Natural killer cell (primary cell): Measurements from ENCODE around the gene SAMD11. TPM values are rescaled to one million over a fixed set of nuclear protein-coding genes. Genes with fewer than 3 reads are reported as not detected.

ENCODE experiments used
- ATAC-seq, 3 donors: fragments of 150-1000 bp in 2 of 3; fragments of 200-7000 bp in 1 of 3; cut with Tn5 transposase; 1 replicate in 1 of 3; 2 replicates in 2 of 3; pipeline ENCODE4 v1.10.0; 2021; ENCODE audit warnings: mild to moderate bottlenecking in 2 of 3, moderate library complexity in 2 of 3
- DNase-seq, 2 donors: peaks; one replicate each; pipeline versions ENCODE4 v3.0.0 to v3.0.0-alpha.2; 2013 to 2021; ENCODE audit warnings: mixed read lengths in 1 of 2
- H3K27ac ChIP-seq: one replicate; pipeline ENCODE4 v1.5.1; 2013; ENCODE audit warnings: mild to moderate bottlenecking, low read length
- H3K27me3 ChIP-seq: one replicate; pipeline ENCODE4 v1.6.1; 2013; ENCODE audit warnings: low read length; ENCODE audit not compliant: control insufficient read depth, insufficient read depth
- H3K36me3 ChIP-seq: one replicate; pipeline ENCODE4 v1.6.1; 2013; ENCODE audit warnings: low read length; ENCODE audit not compliant: control insufficient read depth, insufficient read depth
- H3K4me1 ChIP-seq: one replicate; pipeline ENCODE4 v1.6.1; 2013; ENCODE audit warnings: low read length; ENCODE audit not compliant: control insufficient read depth, insufficient read depth
- H3K4me3 ChIP-seq: one replicate; pipeline ENCODE4 v1.5.1; 2013; ENCODE audit warnings: low read length
- H3K9me3 ChIP-seq: one replicate; pipeline ENCODE4 v1.6.1; 2013; ENCODE audit warnings: low read length; ENCODE audit not compliant: control insufficient read depth, insufficient read depth
- H3K27ac Mint-ChIP-seq, 2 donors: one replicate each; pipeline ENCODE4 v1.8.0; 2022; ENCODE audit warnings: mild to moderate bottlenecking in 2 of 2, mixed read lengths in 2 of 2, moderate library complexity in 1 of 2
- H3K27me3 Mint-ChIP-seq, 2 donors: one replicate each; pipeline ENCODE4 v1.8.0; 2022; ENCODE audit warnings: low read depth in 2 of 2, mixed read lengths in 2 of 2
- H3K36me3 Mint-ChIP-seq: one replicate; pipeline ENCODE4 v1.8.0; 2022; ENCODE audit warnings: mixed read lengths
- H3K4me1 Mint-ChIP-seq, 2 donors: one replicate each; pipeline ENCODE4 v1.8.0; 2022; ENCODE audit warnings: mixed read lengths in 2 of 2
- H3K4me3 Mint-ChIP-seq: one replicate; pipeline ENCODE4 v1.8.0; 2022; ENCODE audit warnings: mild to moderate bottlenecking, moderate library complexity, mixed read lengths
- H3K9me3 Mint-ChIP-seq, 2 donors: one replicate each; pipeline ENCODE4 v1.8.0; 2022; ENCODE audit warnings: mixed read lengths in 2 of 2
- CTCF ChIP-seq: fragments of 200-600 bp; IDR thresholded peaks from one replicate; pipeline ENCODE4 v1.8.0; 2022; ENCODE audit warnings: antibody characterized with exemption
- WGBS: methylation state at CpG from one replicate; pipeline ENCODE4 v1.1.7; 2013; ENCODE audit warnings: missing lambda C conversion rate; ENCODE audit not compliant: insufficient coverage; 5-methylcytosine and 5-hydroxymethylcytosine counted together
- intact Hi-C: fragments of 100-400 bp; cut with micrococcal nuclease; formaldehyde crosslinking; loops from one replicate; pipeline ENCODE4 v1.14.2; 2022
- total RNA-seq, 4 donors: library from RNA; stranded (reverse); fragments of 120-200 nt in 1 of 4; gene quantifications; one replicate each; pipeline versions ENCODE4 v1.2.3 to v1.2.4, GENCODE V29; 2013 to 2022

The SAMD11 gene
- total RNA-seq, 3 donors from 2014 or later (not counting 1 experiment from before 2014, with no cell fraction given) = not detected

- Mint-ChIP-seq H3K27me3 (peaks cover 18 to 33% of the 10 kb centered on the region in 2 donors), H3K4me1 (peaks cover 2 to 15% of the 10 kb centered on the region in 2 donors), H3K36me3 (no peaks in the 10 kb centered on the region), H3K27ac (no peak overlapping the region), H3K9me3 (no peaks in the 10 kb centered on the region), H3K4me3 (no peak overlapping the region)
- peaks cover 23% of the 10 kb centered on the region for H3K4me1 ChIP-seq
- no peak for DNase-seq
- intact Hi-C loops = no loop called here
- H3K4me3 ChIP-seq = no peak overlapping the region
- TF ChIP-seq CTCF = no peak
- no peak overlapping the region for H3K27ac ChIP-seq
- 91% methylated on average over 42 of the region's 45 CpGs for WGBS
- H3K36me3 ChIP-seq = no peaks in the 10 kb centered on the region
- no peaks in the 10 kb centered on the region for H3K9me3 ChIP-seq
- no peak for ATAC-seq
- H3K27me3 ChIP-seq = peaks cover 24% of the 10 kb centered on the region
Observed at GRCh38 chr1:936348-937264, 12.9 kb downstream of the SAMD11 start.

GRCh38 chr1:937521-937920, 13.8 kb downstream of the SAMD11 start:
- no peaks in the 10 kb centered on the region for H3K36me3 Mint-ChIP-seq
- H3K27me3 Mint-ChIP-seq = peaks cover 18 to 33% of the 10 kb centered on the region in 2 donors
- 97% methylated on average over 16 of the region's 16 CpGs for WGBS
- peaks cover 0 to 12% of the 10 kb centered on the region in 2 donors for H3K4me1 Mint-ChIP-seq
- no peak overlapping the region for H3K27ac ChIP-seq
- no peak for DNase-seq
- H3K9me3 Mint-ChIP-seq = no peaks in the 10 kb centered on the region
- H3K9me3 ChIP-seq = no peaks in the 10 kb centered on the region
- peaks cover 26% of the 10 kb centered on the region for H3K27me3 ChIP-seq
- peaks cover 24% of the 10 kb centered on the region for H3K4me1 ChIP-seq
- no peak overlapping the region for H3K4me3 ChIP-seq
- H3K4me3 Mint-ChIP-seq = no peak overlapping the region
- intact Hi-C loops = no loop called here
- no peak for TF ChIP-seq CTCF
- no peaks in the 10 kb centered on the region for H3K36me3 ChIP-seq
- no peak for ATAC-seq
- no peak overlapping the region for H3K27ac Mint-ChIP-seq

- DNase-seq = no peak
- H3K27me3 Mint-ChIP-seq = peaks cover 18 to 36% of the 10 kb centered on the region in 2 donors
- H3K4me3 Mint-ChIP-seq = no peak overlapping the region
- no peak for ATAC-seq
- H3K4me1 Mint-ChIP-seq = peaks cover 0 to 12% of the 10 kb centered on the region in 2 donors
- Histone ChIP-seq H3K9me3 (no peaks in the 10 kb centered on the region), H3K4me3 (no peak overlapping the region), H3K36me3 (no peaks in the 10 kb centered on the region), H3K27ac (no peak overlapping the region), H3K4me1 (peaks cover 30% of the 10 kb centered on the region), H3K27me3 (peaks cover 32% of the 10 kb centered on the region)
- no peaks in the 10 kb centered on the region for H3K36me3 Mint-ChIP-seq
- WGBS = 77% methylated on average over 15 of the region's 15 CpGs
- H3K27ac Mint-ChIP-seq = no peak overlapping the region
- intact Hi-C loops = no loop called here
- no peaks in the 10 kb centered on the region for H3K9me3 Mint-ChIP-seq
- TF ChIP-seq CTCF = no peak
Observed at GRCh38 chr1:938088-938683, 14.5 kb downstream of the SAMD11 start.
